GM12878 (cell line): ENCODE measurements around the gene LRRK1. TPM values are rescaled to one million over a fixed set of nuclear protein-coding genes. Genes with fewer than 3 reads are reported as not detected.

Source experiments
- ATAC-seq: fragments of 200-7000 bp; cut with Tn5 transposase; 3 replicates; pipeline ENCODE4 v1.9.1; 2020; ENCODE audit warnings: mild to moderate bottlenecking, moderate library complexity
- BruUV-seq: library from RNA; stranded (reverse); fragments of 400-500 nt; replicated peaks from 2 replicates; lab custom pipeline; 2021; lab: Mats Ljungman, UMichigan
- CTCF ChIA-PET: fragments of 300-600 bp; sonication (Branson Sonifier 250); formaldehyde crosslinking; extraction: SDS; loops from one replicate; lab custom pipeline; 2021; ENCODE audit warnings: inconsistent platforms; lab: Yijun Ruan, JAX
- POLR2A ChIA-PET: fragments of 350-600 bp; formaldehyde crosslinking; extraction: SDS; loops from one replicate; lab custom pipeline; 2021; ENCODE audit warnings: inconsistent platforms; lab: Charles Lee
- RAD21 ChIA-PET: fragments of 300-600 bp; sonication (Branson Sonifier 250); formaldehyde crosslinking; loops from one replicate; lab custom pipeline; 2023; ENCODE audit warnings: antibody characterized with exemption; ENCODE audit not compliant: unreplicated experiment; lab: Charles Lee
- SMC1A ChIA-PET: fragments of 300-600 bp; sonication (Branson Sonifier 250); formaldehyde crosslinking; loops from one replicate; lab custom pipeline; 2023; ENCODE audit not compliant: unreplicated experiment, uncharacterized antibody; lab: Charles Lee
- DNase-seq: peaks from one replicate; pipeline ENCODE4 v3.0.0-alpha.2; 2011; ENCODE audit warnings: low read depth, low spot score
- FAIRE-seq: peaks from 3 replicates; lab custom pipeline; 2011; peaks lifted over from hg19 to GRCh38; lab: Jason Lieb, UNC
- H2AFZ ChIP-seq: 2 replicates; pipeline ENCODE4 v1.6.0; 2011; ENCODE audit warnings: low read depth, low read length, control low read depth; ENCODE audit not compliant: control insufficient read depth
- H3K27ac ChIP-seq: 2 replicates; pipeline ENCODE4 v1.5.1; 2011; ENCODE audit warnings: control low read depth; ENCODE audit not compliant: control insufficient read depth, insufficient read depth
- H3K27me3 ChIP-seq, 2 experiments: replicated peaks in 1 of 2; 2 replicates each; pipeline versions ENCODE4 v1.6.0 to v1.6.1; 2011; ENCODE audit warnings: low read length in 1 of 2; ENCODE audit not compliant: control insufficient read depth in 2 of 2, insufficient read depth in 2 of 2
- H3K36me3 ChIP-seq, 2 experiments: 2 replicates each; pipeline ENCODE4 v1.5.1; 2011; ENCODE audit warnings: low read length in 1 of 2; ENCODE audit not compliant: control insufficient read depth in 2 of 2, insufficient read depth in 2 of 2
- H3K4me1 ChIP-seq: 2 replicates; pipeline ENCODE4 v1.6.1; 2011; ENCODE audit warnings: mild to moderate bottlenecking, low read length, moderate library complexity, mixed read lengths; ENCODE audit not compliant: control insufficient read depth, insufficient read depth
- H3K4me2 ChIP-seq: 2 replicates; pipeline ENCODE4 v1.6.0; 2011; ENCODE audit warnings: control low read depth; ENCODE audit not compliant: control insufficient read depth, insufficient read depth
- H3K4me3 ChIP-seq: fragments of 200-600 bp; sonication (generic); 2 replicates; pipeline ENCODE4 v1.5.1; 2016
- H3K79me2 ChIP-seq: 2 replicates; pipeline ENCODE4 v1.6.0; 2011; ENCODE audit warnings: low read length; ENCODE audit not compliant: control insufficient read depth, insufficient read depth
- H3K9ac ChIP-seq: 2 replicates; pipeline ENCODE4 v1.8.0; 2011; ENCODE audit warnings: low read length, control low read depth, mixed read lengths; ENCODE audit not compliant: control insufficient read depth, insufficient read depth
- H3K9me3 ChIP-seq: replicated peaks from 3 replicates; pipeline ENCODE4 v1.5.1; 2011; ENCODE audit warnings: mild to moderate bottlenecking, low read length; ENCODE audit not compliant: control insufficient read depth, insufficient read depth
- H4K20me1 ChIP-seq: 2 replicates; pipeline ENCODE4 v1.6.0; 2011; ENCODE audit not compliant: control insufficient read depth, insufficient read depth
- BACH1 ChIP-seq: fragments of 450-650 bp; IDR thresholded peaks from 2 replicates; pipeline ENCODE4 v1.6.1; 2017; ENCODE audit warnings: mild to moderate bottlenecking, borderline replicate concordance
- CBX3 ChIP-seq: fragments of 200-600 bp; sonication (generic); IDR thresholded peaks from 2 replicates; pipeline ENCODE4 v1.6.1; 2016; ENCODE audit warnings: low read depth, borderline replicate concordance
- CREB1 ChIP-seq: IDR thresholded peaks from 2 replicates; pipeline ENCODE4 v1.6.1; 2012; ENCODE audit warnings: low read depth, mild to moderate bottlenecking, inconsistent platforms
- GATAD2B ChIP-seq: fragments of 450-650 bp; conservative IDR thresholded peaks from 2 replicates; pipeline ENCODE4 v1.6.1; 2017; ENCODE audit warnings: low read depth, mild to moderate bottlenecking, moderate library complexity
- SMAD1 ChIP-seq: fragments of 450-650 bp; IDR thresholded peaks from 2 replicates; pipeline ENCODE4 v1.6.1; 2018; ENCODE audit warnings: mild to moderate bottlenecking, low read depth; ENCODE audit not compliant: partially characterized antibody
- TCF3 ChIP-seq: IDR thresholded peaks from 2 replicates; pipeline ENCODE4 v1.6.1; 2012; ENCODE audit warnings: low read depth, mild to moderate bottlenecking, low read length, borderline replicate concordance; ENCODE audit not compliant: insufficient read depth
- ZSCAN29 ChIP-seq: fragments of 450-650 bp; IDR thresholded peaks from 2 replicates; pipeline ENCODE4 v1.6.1; 2017; ENCODE audit warnings: mild to moderate bottlenecking, moderate library complexity
- WGBS: methylation state at CpG from one replicate; pipeline ENCODE4 v1.1.6; 2016; ENCODE audit warnings: low lambda C conversion rate; ENCODE audit not compliant: insufficient replicate concordance, insufficient coverage; ENCODE audit errors: missing lambda C conversion rate; 5-methylcytosine and 5-hydroxymethylcytosine counted together
- in situ Hi-C: fragments of 300-500 bp; cut with MboI; formaldehyde crosslinking; loops from 9 replicates; pipeline ENCODE4 v1.14.3; 2018; ENCODE audit warnings: mixed read lengths
- intact Hi-C: fragments of 100-400 bp; cut with micrococcal nuclease; formaldehyde crosslinking; loops from one replicate; pipeline ENCODE4 v1.14.2; 2022; ENCODE audit not compliant: unreplicated experiment
- polyA plus RNA-seq, 11 experiments: library from polyadenylated mRNA; depleted of rRNA in 4 of 11; unstranded in 6 of 11; stranded (reverse) in 5 of 11; fragments of >200 nt; fragmentation: Nextera tagmentation in 4 of 11; fragmentation: Illumina TruSeq in 1 of 11; extraction: Ambion mirVana in 4 of 11; extraction: Trizol in 1 of 11; gene quantifications; 1 replicate in 1 of 11; 2 replicates in 10 of 11; pipeline versions ENCODE4 v1.2.1 to v1.2.3, GENCODE V29; 2011 to 2016; ENCODE audit warnings: inconsistent platforms in 2 of 11, missing spikeins in 2 of 11, low read depth in 1 of 11
- total RNA-seq, 4 experiments: library from RNA; depleted of rRNA in 3 of 4; stranded (reverse); fragments of >200 nt in 3 of 4; fragmentation: Illumina TruSeq in 1 of 4; extraction: Trizol in 1 of 4; gene quantifications; 2 replicates each; pipeline versions ENCODE4 v1.2.1 to v1.2.3, GENCODE V29; 2013 to 2021
- TF ChIP-seq, protein P1 (sequence below): fragments of 450-650 bp; IDR thresholded peaks from 2 replicates; pipeline ENCODE4 v1.6.1; 2017; ENCODE audit warnings: mild to moderate bottlenecking, low read depth, inconsistent platforms; ENCODE audit not compliant: poor library complexity, severe bottlenecking
- TF ChIP-seq, protein P2 (sequence below): IDR thresholded peaks from 2 replicates; pipeline ENCODE4 v1.6.1; 2011; ENCODE audit warnings: low read depth, low read length, improper control_type of control experiment, borderline replicate concordance

Gene LRRK1
- total and polyA plus RNA-seq, 10 of the 15 experiments (the other 5 are each of a cell fraction or from before 2014, with no cell fraction given) = 2.2 to 58.3 (median 17.9) TPM

- Histone ChIP-seq H3K27me3 (peaks cover 3 to 5% of the 10 kb centered on the region in 2 experiments; a peak in 2 of 4 replicates), H3K27ac (no peak overlapping the region), H4K20me1 (no peaks in the 10 kb centered on the region), H3K4me1 (no peaks in the 10 kb centered on the region), H3K4me3 (no peak overlapping the region), H3K36me3 (no peaks in the 10 kb centered on the region), H2AFZ (no peak overlapping the region), H3K9me3 (no peaks in the 10 kb centered on the region), H3K4me2 (no peak overlapping the region), H3K79me2 (no peaks in the 10 kb centered on the region), H3K9ac (no peak overlapping the region)
- ChIA-PET CTCF (interaction anchor here (1.6 kb wide), 1 partner anchor 107 kb away, joined by 3 read pairs; no protein-coding TSS in a partner anchor), POLR2A (no interaction called here), SMC1A (interaction anchor here (0.8 to 0.9 kb wide), 2 partner anchors 18 to 108 kb away, joined by 3 read pairs; partner anchors contain the start of gene LRRK1), RAD21 (no interaction called here)
- no TSS peak for BruUV-seq
- ATAC-seq (no peak), DNase-seq (no peak), FAIRE-seq (no peak)
- in situ Hi-C loops = no loop called here
- no peak for TF ChIP-seq BACH1
- WGBS = 54% methylated on average over 9 of the region's 9 CpGs
- intact Hi-C loops = no loop called here
Observed at GRCh38 chr15:100900795-100901169, 18.4 kb upstream of the LRRK1 start.

GRCh38 chr15:100901296-100901695 lies 17.9 kb upstream of the LRRK1 start:
- Histone ChIP-seq H2AFZ (no peak overlapping the region), H3K36me3 (no peaks in the 10 kb centered on the region), H3K4me3 (no peak overlapping the region), H3K9ac (no peak overlapping the region), H3K4me2 (no peak overlapping the region), H3K27ac (no peak overlapping the region), H4K20me1 (no peaks in the 10 kb centered on the region), H3K27me3 (peaks cover 3 to 5% of the 10 kb centered on the region in 2 experiments; a peak in 2 of 4 replicates), H3K79me2 (no peaks in the 10 kb centered on the region), H3K4me1 (no peaks in the 10 kb centered on the region), H3K9me3 (no peaks in the 10 kb centered on the region)
- no peak for ATAC-seq
- intact Hi-C loops = no loop called here
- in situ Hi-C loops = no loop called here
- 33% methylated on average over 3 of the region's 3 CpGs for WGBS
- CTCF ChIA-PET = interaction anchor here (1.6 kb wide), 1 partner anchor 107 kb away, joined by 3 read pairs; no protein-coding TSS in a partner anchor
- SMC1A ChIA-PET = interaction anchor here (0.8 to 0.9 kb wide), 2 partner anchors 17 to 107 kb away, joined by 3 read pairs; partner anchors contain the start of gene LRRK1
- BruUV-seq = no TSS peak
- FAIRE-seq = no peak
- POLR2A ChIA-PET = no interaction called here
- TF ChIP-seq SMAD1 (no peak), TCF3 (no peak), CBX3 (no peak), GATAD2B (no peak), ZSCAN29 (no peak), CREB1 (no peak)
- TF ChIP-seq, protein P1, sequence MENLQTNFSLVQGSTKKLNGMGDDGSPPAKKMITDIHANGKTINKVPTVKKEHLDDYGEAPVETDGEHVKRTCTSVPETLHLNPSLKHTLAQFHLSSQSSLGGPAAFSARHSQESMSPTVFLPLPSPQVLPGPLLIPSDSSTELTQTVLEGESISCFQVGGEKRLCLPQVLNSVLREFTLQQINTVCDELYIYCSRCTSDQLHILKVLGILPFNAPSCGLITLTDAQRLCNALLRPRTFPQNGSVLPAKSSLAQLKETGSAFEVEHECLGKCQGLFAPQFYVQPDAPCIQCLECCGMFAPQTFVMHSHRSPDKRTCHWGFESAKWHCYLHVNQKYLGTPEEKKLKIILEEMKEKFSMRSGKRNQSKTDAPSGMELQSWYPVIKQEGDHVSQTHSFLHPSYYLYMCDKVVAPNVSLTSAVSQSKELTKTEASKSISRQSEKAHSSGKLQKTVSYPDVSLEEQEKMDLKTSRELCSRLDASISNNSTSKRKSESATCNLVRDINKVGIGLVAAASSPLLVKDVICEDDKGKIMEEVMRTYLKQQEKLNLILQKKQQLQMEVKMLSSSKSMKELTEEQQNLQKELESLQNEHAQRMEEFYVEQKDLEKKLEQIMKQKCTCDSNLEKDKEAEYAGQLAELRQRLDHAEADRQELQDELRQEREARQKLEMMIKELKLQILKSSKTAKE = no peak
- TF ChIP-seq, protein P2, sequence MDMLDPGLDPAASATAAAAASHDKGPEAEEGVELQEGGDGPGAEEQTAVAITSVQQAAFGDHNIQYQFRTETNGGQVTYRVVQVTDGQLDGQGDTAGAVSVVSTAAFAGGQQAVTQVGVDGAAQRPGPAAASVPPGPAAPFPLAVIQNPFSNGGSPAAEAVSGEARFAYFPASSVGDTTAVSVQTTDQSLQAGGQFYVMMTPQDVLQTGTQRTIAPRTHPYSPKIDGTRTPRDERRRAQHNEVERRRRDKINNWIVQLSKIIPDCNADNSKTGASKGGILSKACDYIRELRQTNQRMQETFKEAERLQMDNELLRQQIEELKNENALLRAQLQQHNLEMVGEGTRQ = no peak
- RAD21 ChIA-PET = no interaction called here
- DNase-seq = no peak
